Hepatocyte (in vitro differentiated cells): ENCODE data around the gene SLC30A7. TPM values are rescaled to one million over a fixed set of nuclear protein-coding genes. Genes with fewer than 3 reads are reported as not detected.

ENCODE experiments used
- DNase-seq: peaks from one replicate; pipeline ENCODE4 v3.0.0-alpha.2; 2016; ENCODE audit warnings: low spot score
- H2AFZ ChIP-seq: fragments of 200-600 bp; sonication (generic); 2 replicates; pipeline ENCODE4 v1.6.0; 2016; ENCODE audit warnings: antibody characterized with exemption, mild to moderate bottlenecking
- H3K27ac ChIP-seq: fragments of 200-600 bp; sonication (generic); 2 replicates; pipeline ENCODE4 v1.5.1; 2016; ENCODE audit warnings: mild to moderate bottlenecking
- H3K27me3 ChIP-seq: fragments of 200-600 bp; sonication (generic); 2 replicates; pipeline ENCODE4 v1.6.1; 2016
- H3K36me3 ChIP-seq: fragments of 200-600 bp; sonication (generic); replicated peaks from 2 replicates; pipeline ENCODE4 v1.5.1; 2016; ENCODE audit warnings: low read depth; ENCODE audit not compliant: insufficient read depth
- H3K4me1 ChIP-seq: fragments of 200-600 bp; sonication (generic); 2 replicates; pipeline ENCODE4 v1.5.1; 2016; ENCODE audit warnings: mild to moderate bottlenecking, moderate library complexity; ENCODE audit not compliant: insufficient read depth
- H3K4me2 ChIP-seq: fragments of 200-600 bp; sonication (generic); 2 replicates; pipeline ENCODE4 v1.6.0; 2016
- H3K4me3 ChIP-seq: fragments of 200-600 bp; sonication (generic); 2 replicates; pipeline ENCODE4 v1.5.1; 2016; ENCODE audit warnings: mild to moderate bottlenecking
- H3K79me2 ChIP-seq: fragments of 200-600 bp; sonication (generic); 2 replicates; pipeline ENCODE4 v1.6.0; 2017; ENCODE audit warnings: mild to moderate bottlenecking
- H3K9me2 ChIP-seq: fragments of 200-600 bp; sonication (generic); replicated peaks from 2 replicates; pipeline ENCODE4 v1.6.0; 2017; ENCODE audit warnings: mild to moderate bottlenecking; ENCODE audit not compliant: insufficient read depth
- H3K9me3 ChIP-seq: fragments of 200-600 bp; sonication (generic); 2 replicates; pipeline ENCODE4 v1.5.1; 2016; ENCODE audit warnings: low read depth, mild to moderate bottlenecking
- H4K20me1 ChIP-seq: fragments of 200-600 bp; sonication (generic); 2 replicates; pipeline ENCODE4 v1.6.0; 2016; ENCODE audit warnings: mild to moderate bottlenecking; ENCODE audit not compliant: insufficient read depth, poor library complexity, severe bottlenecking
- CTCF ChIP-seq: fragments of 200-600 bp; sonication (generic); IDR thresholded peaks from 2 replicates; pipeline ENCODE4 v1.5.1; 2016; ENCODE audit warnings: antibody characterized with exemption, mild to moderate bottlenecking; ENCODE audit not compliant: poor library complexity
- EZH2 ChIP-seq: fragments of 200-600 bp; sonication (generic); IDR thresholded peaks from 2 replicates; pipeline ENCODE4 v1.6.1; 2016; ENCODE audit warnings: antibody characterized with exemption, mild to moderate bottlenecking, borderline replicate concordance
- EZH2phosphoT487 ChIP-seq: fragments of 200-600 bp; sonication (generic); IDR thresholded peaks from one replicate; pipeline ENCODE4 v1.6.1; 2018; ENCODE audit warnings: antibody characterized with exemption, mild to moderate bottlenecking, low read depth, moderate library complexity; ENCODE audit not compliant: unreplicated experiment, severe bottlenecking
- whole genome bisulfite sequencing: methylation state at CpG from one replicate; pipeline ENCODE4 v1.1.6; 2016; ENCODE audit warnings: low lambda C conversion rate; ENCODE audit errors: missing lambda C conversion rate; 5-methylcytosine and 5-hydroxymethylcytosine counted together
- polyA plus RNA-seq: library from polyadenylated mRNA; unstranded; fragments of >200 nt; fragmentation: Nextera tagmentation; extraction: Ambion mirVana; gene quantifications from 2 replicates; pipeline ENCODE4 v1.2.1, GENCODE V29; 2016
- total RNA-seq: library from RNA; depleted of rRNA; stranded (reverse); fragments of >200 nt; gene quantifications from 2 replicates; pipeline ENCODE4 v1.2.3, GENCODE V29; 2014

SLC30A7 gene
- total and polyA plus RNA-seq, 2 experiments from 2014 or later, result 23.0 to 61.9 TPM

DNA sequence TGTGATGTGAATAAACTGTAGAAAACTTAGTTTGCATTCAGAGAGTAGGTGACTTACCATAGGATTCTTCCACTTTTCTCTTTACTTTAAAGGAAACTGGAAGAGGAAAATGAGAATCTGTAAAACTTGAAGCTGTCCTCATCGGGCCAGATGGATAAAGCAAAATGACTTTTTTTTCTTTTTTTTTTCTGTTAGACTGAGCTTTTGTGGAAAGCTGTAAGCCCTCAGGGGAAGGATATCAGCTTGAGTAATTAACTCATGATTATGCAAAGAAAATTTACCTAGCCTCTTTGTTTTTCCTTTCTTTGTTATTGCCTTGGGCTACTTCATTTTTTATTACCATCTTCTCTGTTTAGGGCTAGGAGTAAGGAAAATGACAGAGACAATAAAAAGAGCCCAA is 76.3 kb downstream of the SLC30A7 start:
- DNase-seq, result no peak
- Histone ChIP-seq H3K4me3 (no peak overlapping the region), H3K4me2 (no peak overlapping the region), H3K27me3 (no peaks in the 10 kb centered on the region), H3K27ac (no peak overlapping the region), H3K36me3 (no peaks in the 10 kb centered on the region), H2AFZ (no peak overlapping the region), H3K79me2 (no peaks in the 10 kb centered on the region), H3K4me1 (no peaks in the 10 kb centered on the region), H4K20me1 (no peaks in the 10 kb centered on the region), H3K9me2 (no peaks in the 10 kb centered on the region), H3K9me3 (no peaks in the 10 kb centered on the region)
- TF ChIP-seq EZH2phosphoT487 (no peak), EZH2 (no peak), CTCF (no peak)
- 60% methylated on average over 1 of the region's 1 CpG for WGBS

- H4K20me1 ChIP-seq, result no peaks in the 10 kb centered on the region
- 97% methylated on average over 1 of the region's 1 CpG for WGBS
Observed at GRCh38 chr1:100976936-100977335, 81.0 kb downstream of the SLC30A7 start.

DNA sequence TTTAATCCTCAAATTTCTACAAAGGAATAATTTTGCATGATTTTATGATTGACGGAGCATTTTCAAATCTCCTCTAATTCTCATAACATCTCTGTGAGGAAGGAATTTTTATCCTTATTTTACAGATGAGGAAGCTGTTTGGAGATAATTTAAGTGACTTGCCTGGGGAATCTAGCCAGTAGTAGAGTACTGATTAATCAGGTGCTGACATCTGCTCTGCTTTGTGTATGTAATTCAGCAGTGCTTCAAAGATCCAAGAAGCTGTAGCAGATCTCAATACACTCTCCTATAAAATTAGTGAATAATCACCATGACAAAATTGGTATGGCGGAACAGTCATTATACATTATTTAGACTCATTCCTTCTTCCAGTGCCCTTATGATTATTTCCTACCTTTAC is 83.7 kb downstream of the SLC30A7 start:
- WGBS, result 92% methylated on average over 2 of the region's 2 CpGs
- TF ChIP-seq EZH2 (no peak), CTCF (no peak), EZH2phosphoT487 (no peak)

More at GRCh38 chr1:100976936-100977335, 81.0 kb downstream of the SLC30A7 start:
- Histone ChIP-seq H3K4me2 (no peak overlapping the region), H3K27ac (no peak overlapping the region), H3K4me1 (no peaks in the 10 kb centered on the region), H3K79me2 (no peaks in the 10 kb centered on the region), H3K4me3 (no peak overlapping the region), H3K36me3 (no peaks in the 10 kb centered on the region), H2AFZ (no peak overlapping the region), H3K9me2 (no peaks in the 10 kb centered on the region), H3K9me3 (no peaks in the 10 kb centered on the region), H3K27me3 (no peaks in the 10 kb centered on the region)
- no peak for DNase-seq
- TF ChIP-seq EZH2phosphoT487, result no peak
- TF ChIP-seq CTCF, result no peak
- TF ChIP-seq EZH2, result no peak

GRCh38 chr1:100982793-100983192 is 86.9 kb downstream of the SLC30A7 start:
- no peak overlapping the region for H3K4me2 ChIP-seq
- H3K9me3 ChIP-seq, result no peaks in the 10 kb centered on the region
- H3K27me3 ChIP-seq, result no peaks in the 10 kb centered on the region
- 68% methylated on average over 4 of the region's 4 CpGs for WGBS
- no peak for DNase-seq
- no peak overlapping the region for H3K27ac ChIP-seq
- no peaks in the 10 kb centered on the region for H3K4me1 ChIP-seq
- TF ChIP-seq EZH2 (no peak), CTCF (no peak), EZH2phosphoT487 (no peak)
- H4K20me1 ChIP-seq, result no peaks in the 10 kb centered on the region
- H3K36me3 ChIP-seq, result no peaks in the 10 kb centered on the region
- H3K79me2 ChIP-seq, result no peaks in the 10 kb centered on the region
- H3K4me3 ChIP-seq, result no peak overlapping the region
- no peaks in the 10 kb centered on the region for H3K9me2 ChIP-seq
- H2AFZ ChIP-seq, result no peak overlapping the region

More for the DNA sequence above, 83.7 kb downstream of the SLC30A7 start:
- no peak overlapping the region for H3K4me2 ChIP-seq
- no peak overlapping the region for H3K27ac ChIP-seq
- H3K4me3 ChIP-seq, result no peak overlapping the region
- no peaks in the 10 kb centered on the region for H4K20me1 ChIP-seq
- H2AFZ ChIP-seq, result no peak overlapping the region
- no peaks in the 10 kb centered on the region for H3K27me3 ChIP-seq
- no peaks in the 10 kb centered on the region for H3K9me2 ChIP-seq
- H3K79me2 ChIP-seq, result no peaks in the 10 kb centered on the region
- DNase-seq, result no peak
- no peaks in the 10 kb centered on the region for H3K9me3 ChIP-seq
- no peaks in the 10 kb centered on the region for H3K36me3 ChIP-seq
- no peaks in the 10 kb centered on the region for H3K4me1 ChIP-seq
